ENCODE measurements around the gene TMTC2. TPM values are rescaled to one million over a fixed set of nuclear protein-coding genes. Genes with fewer than 3 reads are reported as not detected.

Gene TMTC2
- total RNA-seq, 1 donor from 2014 or later = 7.6 TPM

GRCh38 chr12:82648259-82648909 is 38.3 kb upstream of the TMTC2 start:
- no peak for DNase-seq (ENCODE audit: low read depth)
- TF ChIP-seq CTCF (IDR thresholded peaks at IDR 0.05; ENCODE audit: insufficient read depth, low read length, poor library complexity, severe bottlenecking) = no peak
- no peaks in the 10 kb centered on the region for H3K36me3 ChIP-seq (ENCODE audit: control insufficient read depth, insufficient read depth, low read length)
- no peak overlapping the region for H3K4me3 ChIP-seq (ENCODE audit: low read depth, low read length)
- no peaks in the 10 kb centered on the region for H3K27me3 ChIP-seq (ENCODE audit: control insufficient read depth, insufficient read depth, low read length)

- peak; percentile 34 for DNase-seq (ENCODE audit: low read depth)
- Histone ChIP-seq H3K36me3 (ENCODE audit: control insufficient read depth, insufficient read depth, low read length) (no peaks in the 10 kb centered on the region), H3K4me3 (ENCODE audit: low read depth, low read length) (no peak overlapping the region), H3K27me3 (ENCODE audit: control insufficient read depth, insufficient read depth, low read length) (no peaks in the 10 kb centered on the region)
- TF ChIP-seq CTCF (IDR thresholded peaks at IDR 0.05; ENCODE audit: insufficient read depth, low read length, poor library complexity, severe bottlenecking) = no peak
Measured at GRCh38 chr12:82650627-82651337, 35.9 kb upstream of the TMTC2 start.

GRCh38 chr12:82651489-82651888 is 35.2 kb upstream of the TMTC2 start:
- no peak overlapping the region for H3K4me3 ChIP-seq (ENCODE audit: low read depth, low read length)
- TF ChIP-seq CTCF (IDR thresholded peaks at IDR 0.05; ENCODE audit: insufficient read depth, low read length, poor library complexity, severe bottlenecking) = no peak
- H3K36me3 ChIP-seq (ENCODE audit: control insufficient read depth, insufficient read depth, low read length) = no peaks in the 10 kb centered on the region
- no peak for DNase-seq (ENCODE audit: low read depth)
- no peaks in the 10 kb centered on the region for H3K27me3 ChIP-seq (ENCODE audit: control insufficient read depth, insufficient read depth, low read length)

GRCh38 chr12:82652071-82652470 is 34.6 kb upstream of the TMTC2 start:
- Histone ChIP-seq H3K36me3 (ENCODE audit: control insufficient read depth, insufficient read depth, low read length) (no peaks in the 10 kb centered on the region), H3K4me3 (ENCODE audit: low read depth, low read length) (no peak overlapping the region), H3K27me3 (ENCODE audit: control insufficient read depth, insufficient read depth, low read length) (no peaks in the 10 kb centered on the region)
- TF ChIP-seq CTCF (IDR thresholded peaks at IDR 0.05; ENCODE audit: insufficient read depth, low read length, poor library complexity, severe bottlenecking) = no peak
- no peak for DNase-seq (ENCODE audit: low read depth)

GRCh38 chr12:82655751-82656150 is 31.0 kb upstream of the TMTC2 start:
- no peak for TF ChIP-seq CTCF (IDR thresholded peaks at IDR 0.05; ENCODE audit: insufficient read depth, low read length, poor library complexity, severe bottlenecking)
- no peak overlapping the region for H3K4me3 ChIP-seq (ENCODE audit: low read depth, low read length)
- no peaks in the 10 kb centered on the region for H3K27me3 ChIP-seq (ENCODE audit: control insufficient read depth, insufficient read depth, low read length)
- DNase-seq (ENCODE audit: low read depth) = no peak
- no peaks in the 10 kb centered on the region for H3K36me3 ChIP-seq (ENCODE audit: control insufficient read depth, insufficient read depth, low read length)

Measured in kidney epithelial cell (primary cell).